HEK293 (cell line): Measurements from ENCODE around the gene FAM78A.

Experiments used
- CTCF ChIA-PET: fragments of 350-600 bp; formaldehyde crosslinking; extraction: SDS; loops from one replicate; lab custom pipeline; 2021; ENCODE audit warnings: antibody characterized with exemption; lab: Yijun Ruan, JAX
- POLR2A ChIA-PET: fragments of 300-600 bp; formaldehyde crosslinking; extraction: SDS; loops from one replicate; lab custom pipeline; 2020; ENCODE audit warnings: antibody characterized with exemption, inconsistent platforms; lab: Yijun Ruan, JAX
- H3K27ac ChIP-seq: fragments of 200-500 bp; sonication (Bioruptor generic); 2 replicates; pipeline ENCODE4 v1.5.1; 2014; ENCODE audit warnings: low read depth, low read length, control low read depth, inconsistent platforms; ENCODE audit errors: extremely low read depth
- H3K36me3 ChIP-seq, 2 experiments: fragments of 200-500 bp in 1 of 2; sonication (Bioruptor generic) in 1 of 2; 1 replicate in 1 of 2; 2 replicates in 1 of 2; pipeline ENCODE4 v1.5.1; 2014 to 2017; ENCODE audit warnings: inconsistent platforms in 2 of 2, low read length in 2 of 2; ENCODE audit not compliant: control insufficient read depth in 2 of 2, insufficient read depth in 1 of 2
- H3K4me1 ChIP-seq: fragments of 200-500 bp; sonication (Bioruptor generic); 2 replicates; pipeline ENCODE4 v1.5.1; 2014; ENCODE audit warnings: mild to moderate bottlenecking, low read length, inconsistent platforms; ENCODE audit not compliant: control insufficient read depth, insufficient read depth
- H3K4me3 ChIP-seq: 2 replicates; pipeline ENCODE4 v1.5.1; 2011; ENCODE audit warnings: low read depth, mild to moderate bottlenecking, control low read depth, low read length, moderate library complexity
- H3K9me3 ChIP-seq: fragments of 200-500 bp; sonication (Bioruptor generic); 2 replicates; pipeline ENCODE4 v1.5.1; 2014; ENCODE audit warnings: low read depth, low read length, inconsistent platforms; ENCODE audit not compliant: control insufficient read depth, insufficient read depth
- PRDM10 ChIP-seq: fragments of 450-650 bp; formaldehyde crosslinking; IDR thresholded peaks from 2 replicates; pipeline ENCODE4 v1.5.1; 2016; ENCODE audit warnings: missing biosample characterization, missing genetic modification characterization
- ZBTB17 ChIP-seq: fragments of 450-650 bp; formaldehyde crosslinking; IDR thresholded peaks from 2 replicates; pipeline ENCODE4 v1.5.1; 2016; ENCODE audit warnings: missing biosample characterization, missing genetic modification characterization
- ZBTB20 ChIP-seq: fragments of 450-650 bp; formaldehyde crosslinking; IDR thresholded peaks from 2 replicates; pipeline ENCODE4 v1.5.1; 2016; ENCODE audit warnings: missing biosample characterization, missing genetic modification characterization
- ZBTB26 ChIP-seq: fragments of 450-650 bp; formaldehyde crosslinking; optimal IDR thresholded peaks from 2 replicates; pipeline ENCODE3; 2016; ENCODE audit warnings: missing biosample characterization, mild to moderate bottlenecking, missing genetic modification characterization
- ZBTB8A ChIP-seq: fragments of 450-650 bp; formaldehyde crosslinking; IDR thresholded peaks from 2 replicates; pipeline ENCODE4 v1.5.1; 2016; ENCODE audit warnings: missing biosample characterization, missing genetic modification characterization
- ZEB2 ChIP-seq: fragments of 450-650 bp; formaldehyde crosslinking; IDR thresholded peaks from 2 replicates; pipeline ENCODE4 v1.5.1; 2016; ENCODE audit warnings: missing biosample characterization, missing genetic modification characterization
- ZFP37 ChIP-seq: fragments of 450-650 bp; formaldehyde crosslinking; IDR thresholded peaks from 2 replicates; pipeline ENCODE4 v1.5.1; 2016; ENCODE audit warnings: missing biosample characterization, missing genetic modification characterization
- ZNF121 ChIP-seq: fragments of 450-650 bp; formaldehyde crosslinking; IDR thresholded peaks from 2 replicates; pipeline ENCODE4 v1.5.1; 2016; ENCODE audit warnings: missing biosample characterization, missing genetic modification characterization
- ZNF169 ChIP-seq: fragments of 450-650 bp; formaldehyde crosslinking; IDR thresholded peaks from 2 replicates; pipeline ENCODE4 v1.5.1; 2016; ENCODE audit warnings: missing biosample characterization, missing genetic modification characterization
- ZNF23 ChIP-seq: fragments of 450-650 bp; formaldehyde crosslinking; IDR thresholded peaks from 2 replicates; pipeline ENCODE4 v1.5.1; 2016; ENCODE audit warnings: missing biosample characterization, missing genetic modification characterization, borderline replicate concordance
- ZNF26 ChIP-seq: fragments of 450-650 bp; formaldehyde crosslinking; IDR thresholded peaks from 2 replicates; pipeline ENCODE4 v1.5.1; 2016; ENCODE audit warnings: missing biosample characterization, missing genetic modification characterization
- ZNF311 ChIP-seq: fragments of 450-650 bp; formaldehyde crosslinking; IDR thresholded peaks from 2 replicates; pipeline ENCODE4 v1.5.1; 2017; ENCODE audit warnings: missing biosample characterization, missing genetic modification characterization, borderline replicate concordance
- ZNF423 ChIP-seq: fragments of 450-650 bp; formaldehyde crosslinking; IDR thresholded peaks from 2 replicates; pipeline ENCODE4 v1.5.1; 2016; ENCODE audit warnings: missing biosample characterization, missing genetic modification characterization
- ZNF449 ChIP-seq: fragments of 450-650 bp; formaldehyde crosslinking; IDR thresholded peaks from 2 replicates; pipeline ENCODE4 v1.5.1; 2017; ENCODE audit warnings: missing biosample characterization, mild to moderate bottlenecking, missing genetic modification characterization, moderate library complexity
- ZNF521 ChIP-seq: fragments of 450-650 bp; formaldehyde crosslinking; IDR thresholded peaks from 2 replicates; pipeline ENCODE4 v1.5.1; 2017; ENCODE audit warnings: missing biosample characterization, mild to moderate bottlenecking, missing genetic modification characterization
- ZNF529 ChIP-seq: fragments of 450-650 bp; formaldehyde crosslinking; IDR thresholded peaks from 2 replicates; pipeline ENCODE4 v1.5.1; 2017; ENCODE audit warnings: missing genetic modification characterization, missing biosample characterization; ENCODE audit not compliant: insufficient replicate concordance
- ZNF561 ChIP-seq: fragments of 450-650 bp; IDR thresholded peaks from 2 replicates; pipeline ENCODE4 v1.5.1; 2018; ENCODE audit warnings: missing biosample characterization, missing genetic modification characterization, borderline replicate concordance
- ZNF623 ChIP-seq: fragments of 450-650 bp; formaldehyde crosslinking; IDR thresholded peaks from 2 replicates; pipeline ENCODE4 v1.5.1; 2016; ENCODE audit warnings: missing biosample characterization, missing genetic modification characterization
- ZNF837 ChIP-seq: fragments of 450-650 bp; formaldehyde crosslinking; IDR thresholded peaks from 2 replicates; pipeline ENCODE4 v1.5.1; 2016; ENCODE audit warnings: missing biosample characterization, missing genetic modification characterization
- ZSCAN23 ChIP-seq: fragments of 450-650 bp; formaldehyde crosslinking; IDR thresholded peaks from 2 replicates; pipeline ENCODE4 v1.5.1; 2016; ENCODE audit warnings: missing biosample characterization, missing genetic modification characterization
- ZSCAN4 ChIP-seq: fragments of 450-650 bp; formaldehyde crosslinking; IDR thresholded peaks from 2 replicates; pipeline ENCODE4 v1.5.1; 2017; ENCODE audit warnings: missing biosample characterization, missing genetic modification characterization

FAM78A gene

GRCh38 chr9:131277910-131278701 lies 1.8 kb upstream of the FAM78A start (continued):
- TF ChIP-seq ZNF26 (tag by site-specific recombination) (no peak), ZNF23 (no peak), ZBTB17 (tag by site-specific recombination) (peak; percentile 97), ZEB2 (0 out of 2 replicates have a peak, but pooled peaks have one; percentile 18), ZFP37 (no peak), ZNF521 (no peak), ZSCAN4 (no peak), ZNF623 (tag by site-specific recombination) (no peak), ZSCAN23 (tag by site-specific recombination) (no peak), PRDM10 (0 out of 2 replicates have a peak, but pooled peaks have one; percentile 29), ZNF121 (tag by site-specific recombination) (no peak), ZNF449 (tag by site-specific recombination) (no peak), ZNF423 (no peak), ZNF837 (tag by site-specific recombination) (no peak)

GRCh38 chr9:131277287-131277909 lies 1.1 kb upstream of the FAM78A start:
- POLR2A ChIA-PET, result no interaction called here
- TF ChIP-seq ZBTB26 (tag by site-specific recombination) (peak; percentile 28), ZNF311 (tag by site-specific recombination) (no peak), ZNF561 (tag by site-specific recombination) (peak; percentile 69; the same call in 1 of the 2 replicates), ZBTB8A (tag by site-specific recombination) (peak; percentile 30; the same call in 1 of the 2 replicates), ZBTB20 (tag by site-specific recombination) (peak; percentile 17; the same call in 1 of the 2 replicates), ZNF529 (no peak), ZNF169 (tag by site-specific recombination) (no peak)
- TF ChIP-seq, all 188 proteins: peak for 4
- Histone ChIP-seq H3K9me3 (no peaks in the 10 kb centered on the region), H3K27ac (no peak overlapping the region), H3K4me3 (peak overlapping the region; percentile 34), H3K4me1 (no peaks in the 10 kb centered on the region), H3K36me3 (no peaks in the 10 kb centered on the region)
- CTCF ChIA-PET, result interaction anchor here (0.7 kb wide), 1 partner anchor 31 kb away, joined by 3 read pairs; no protein-coding TSS in a partner anchor
